ENCODE data around the gene GALNT16. TPM values are rescaled to one million over a fixed set of nuclear protein-coding genes. Genes with fewer than 3 reads are reported as not detected.

Gene GALNT16
- total and polyA plus RNA-seq, 2 donors (not counting 1 experiment from before 2014, with no cell fraction given): 9.6 to 27.7 TPM

GRCh38 chr14:69327507-69327906 is 67.5 kb downstream of the GALNT16 start:
- no peaks in the 10 kb centered on the region for H3K27me3 ChIP-seq (ENCODE audit: control insufficient read depth, insufficient read depth, low read length)
- H3K9me3 ChIP-seq (ENCODE audit: control insufficient read depth, insufficient read depth, low read depth, low read length): no peaks in the 10 kb centered on the region
- no peaks in the 10 kb centered on the region for H4K20me1 ChIP-seq (ENCODE audit: control insufficient read depth, extremely low read depth, insufficient read depth, low read length)
- TF ChIP-seq CTCF (conservative IDR thresholded peaks at IDR 0.05 in 1 of 2, IDR thresholded peaks at IDR 0.05 in 1 of 2; ENCODE audit: low read depth in 1 of 2, low read length in 2 of 2) (no peak), EZH2 (IDR thresholded peaks at IDR 0.05; ENCODE audit: low read length, missing control alignments) (no peak)
- H3K79me2 ChIP-seq (ENCODE audit: control insufficient read depth, insufficient read depth, low read length): no peaks in the 10 kb centered on the region
- H2AFZ ChIP-seq (ENCODE audit: low read length): no peak overlapping the region
- H3K9ac ChIP-seq (ENCODE audit: insufficient read depth, low read length): no peak overlapping the region
- H3K36me3 ChIP-seq (ENCODE audit: control insufficient read depth, insufficient read depth, low read length): no peaks in the 10 kb centered on the region
- no peak overlapping the region for H3K4me3 ChIP-seq (replicated peaks in 1 of 4; ENCODE audit: control extremely low read depth in 1 of 4, insufficient read depth in 1 of 4, low read depth in 3 of 4, low read length in 4 of 4)
- H3K4me1 ChIP-seq (ENCODE audit: control insufficient read depth, extremely low read depth, insufficient read depth, low read length): no peaks in the 10 kb centered on the region
- H3K27ac ChIP-seq (ENCODE audit: insufficient read depth, low read length): no peak overlapping the region
- H3K4me2 ChIP-seq (ENCODE audit: extremely low read depth, insufficient read depth, low read length): no peak overlapping the region
- DNase-seq (ENCODE audit: low read depth in 2 of 2): no peak

- Histone ChIP-seq H3K36me3 (ENCODE audit: control insufficient read depth, insufficient read depth, low read length) (no peaks in the 10 kb centered on the region), H3K4me1 (ENCODE audit: control insufficient read depth, extremely low read depth, insufficient read depth, low read length) (no peaks in the 10 kb centered on the region), H3K4me3 (replicated peaks in 1 of 4; ENCODE audit: control extremely low read depth in 1 of 4, insufficient read depth in 1 of 4, low read depth in 3 of 4, low read length in 4 of 4) (no peak overlapping the region), H3K9me3 (ENCODE audit: control insufficient read depth, insufficient read depth, low read depth, low read length) (no peaks in the 10 kb centered on the region), H3K27me3 (ENCODE audit: control insufficient read depth, insufficient read depth, low read length) (no peaks in the 10 kb centered on the region), H4K20me1 (ENCODE audit: control insufficient read depth, extremely low read depth, insufficient read depth, low read length) (no peaks in the 10 kb centered on the region), H3K27ac (ENCODE audit: insufficient read depth, low read length) (no peak overlapping the region), H3K79me2 (ENCODE audit: control insufficient read depth, insufficient read depth, low read length) (no peaks in the 10 kb centered on the region), H3K9ac (ENCODE audit: insufficient read depth, low read length) (no peak overlapping the region), H3K4me2 (ENCODE audit: extremely low read depth, insufficient read depth, low read length) (no peak overlapping the region), H2AFZ (ENCODE audit: low read length) (no peak overlapping the region)
- TF ChIP-seq EZH2 (IDR thresholded peaks at IDR 0.05; ENCODE audit: low read length, missing control alignments) (no peak), CTCF (conservative IDR thresholded peaks at IDR 0.05 in 1 of 2, IDR thresholded peaks at IDR 0.05 in 1 of 2; ENCODE audit: low read depth in 1 of 2, low read length in 2 of 2) (no peak)
- no peak for DNase-seq (ENCODE audit: low read depth in 2 of 2)
Observed at GRCh38 chr14:69328317-69328716, 68.4 kb downstream of the GALNT16 start.

GRCh38 chr14:69328765-69329164 is 68.8 kb downstream of the GALNT16 start:
- H3K9me3 ChIP-seq (ENCODE audit: control insufficient read depth, insufficient read depth, low read depth, low read length): no peaks in the 10 kb centered on the region
- no peak overlapping the region for H3K4me3 ChIP-seq (replicated peaks in 1 of 4; ENCODE audit: control extremely low read depth in 1 of 4, insufficient read depth in 1 of 4, low read depth in 3 of 4, low read length in 4 of 4)
- H3K27me3 ChIP-seq (ENCODE audit: control insufficient read depth, insufficient read depth, low read length): no peaks in the 10 kb centered on the region
- no peak overlapping the region for H2AFZ ChIP-seq (ENCODE audit: low read length)
- no peak for TF ChIP-seq CTCF (conservative IDR thresholded peaks at IDR 0.05 in 1 of 2, IDR thresholded peaks at IDR 0.05 in 1 of 2; ENCODE audit: low read depth in 1 of 2, low read length in 2 of 2)
- no peak for TF ChIP-seq EZH2 (IDR thresholded peaks at IDR 0.05; ENCODE audit: low read length, missing control alignments)
- no peaks in the 10 kb centered on the region for H3K36me3 ChIP-seq (ENCODE audit: control insufficient read depth, insufficient read depth, low read length)
- no peak for DNase-seq (ENCODE audit: low read depth in 2 of 2)
- no peaks in the 10 kb centered on the region for H3K4me1 ChIP-seq (ENCODE audit: control insufficient read depth, extremely low read depth, insufficient read depth, low read length)
- H3K27ac ChIP-seq (ENCODE audit: insufficient read depth, low read length): no peak overlapping the region
- H3K79me2 ChIP-seq (ENCODE audit: control insufficient read depth, insufficient read depth, low read length): no peaks in the 10 kb centered on the region
- H3K4me2 ChIP-seq (ENCODE audit: extremely low read depth, insufficient read depth, low read length): no peak overlapping the region
- no peaks in the 10 kb centered on the region for H4K20me1 ChIP-seq (ENCODE audit: control insufficient read depth, extremely low read depth, insufficient read depth, low read length)
- H3K9ac ChIP-seq (ENCODE audit: insufficient read depth, low read length): no peak overlapping the region
